DMS79 (cell line): Measurements from ENCODE around the gene NUP98.

ENCODE experiments used
- DNase-seq: peaks from one replicate; lab custom pipeline; 2025; lab: John Stamatoyannopoulos, UW

The NUP98 gene

GRCh38 chr11:3735827-3736226 lies 61.5 kb downstream of the NUP98 start:
- DNase-seq = no peak

GRCh38 chr11:3732671-3733436 lies 64.5 kb downstream of the NUP98 start:
- no peak for DNase-seq

GRCh38 chr11:3723014-3723708 lies 74.2 kb downstream of the NUP98 start:
- no peak for DNase-seq

- DNase-seq = no peak
Measured at GRCh38 chr11:3722100-3722499, 75.3 kb downstream of the NUP98 start.

GRCh38 chr11:3720997-3721396 lies 76.4 kb downstream of the NUP98 start:
- DNase-seq = no peak

- no peak for DNase-seq
Measured at GRCh38 chr11:3712274-3712673, 85.1 kb downstream of the NUP98 start.

GRCh38 chr11:3710485-3711259 lies 86.7 kb downstream of the NUP98 start:
- DNase-seq = no peak

GRCh38 chr11:3709977-3710376 lies 87.4 kb downstream of the NUP98 start:
- no peak for DNase-seq

GRCh38 chr11:3707176-3707575 lies 90.2 kb downstream of the NUP98 start:
- no peak for DNase-seq

- no peak for DNase-seq
Measured at GRCh38 chr11:3703383-3703782, 94.0 kb downstream of the NUP98 start.

- no peak for DNase-seq
Measured at GRCh38 chr11:3700910-3701309, 96.4 kb downstream of the NUP98 start.

- DNase-seq = no peak
Measured at GRCh38 chr11:3700410-3700809, 96.9 kb downstream of the NUP98 start.

- DNase-seq = no peak
Measured at GRCh38 chr11:3686751-3687150, 110.6 kb downstream of the NUP98 start.

GRCh38 chr11:3685923-3686322 lies 111.4 kb downstream of the NUP98 start:
- peak; percentile 37 for DNase-seq

GRCh38 chr11:3684819-3685172 lies 112.6 kb downstream of the NUP98 start:
- DNase-seq = no peak

- DNase-seq = no peak
Measured at GRCh38 chr11:3684129-3684818, 113.1 kb downstream of the NUP98 start.

GRCh38 chr11:3683039-3683438 lies 114.3 kb downstream of the NUP98 start:
- DNase-seq = no peak

GRCh38 chr11:3679077-3679476 lies 118.3 kb downstream of the NUP98 start:
- no peak for DNase-seq

GRCh38 chr11:3675971-3676370 lies 121.4 kb downstream of the NUP98 start:
- no peak for DNase-seq

GRCh38 chr11:3674189-3674588 lies 123.2 kb downstream of the NUP98 start:
- DNase-seq = no peak

GRCh38 chr11:3671334-3672254 lies 125.8 kb downstream of the NUP98 start, which contains the start of gene CHRNA10:
TSS of gene CHRNA10 (minus strand) at chr11:3671384. CDS start at chr11:3671312, 72 bp downstream.
- DNase-seq = no peak
